HG02870 (cell line): Measurements from ENCODE around the gene CCDC7.
"Not testable (repeated sequence)": the region's sequence is repeated elsewhere in the genome, so short reads cannot be mapped to it uniquely, and the experiment has no call there.

Source experiments
- ATAC-seq: cut with Tn5 transposase; IDR thresholded peaks from one replicate; pipeline ENCODE4 v1.9.1; 2021; ENCODE audit warnings: mild to moderate bottlenecking, moderate library complexity; ENCODE audit not compliant: unreplicated experiment

CCDC7 gene

DNA sequence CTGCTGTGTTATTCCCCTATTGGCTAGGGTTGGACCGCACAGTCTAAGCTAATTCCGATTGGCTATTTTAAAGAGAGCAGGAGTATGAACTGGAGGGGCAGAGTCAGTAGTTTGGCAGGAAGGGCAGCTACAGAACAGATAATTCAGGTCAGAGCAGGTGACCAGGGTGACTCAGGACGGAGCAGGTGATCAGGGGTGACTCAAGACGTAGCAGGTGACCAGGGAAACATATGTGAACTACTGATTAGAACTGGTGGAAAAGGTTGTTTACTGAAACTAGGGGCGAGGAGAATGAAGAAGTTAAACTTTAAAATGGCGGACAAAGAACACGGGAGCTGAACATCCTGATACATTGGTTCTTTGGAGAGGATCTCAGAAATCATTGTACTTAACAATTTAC lies 102.3 kb downstream of the CCDC7 start:
- ATAC-seq: no peak

DNA sequence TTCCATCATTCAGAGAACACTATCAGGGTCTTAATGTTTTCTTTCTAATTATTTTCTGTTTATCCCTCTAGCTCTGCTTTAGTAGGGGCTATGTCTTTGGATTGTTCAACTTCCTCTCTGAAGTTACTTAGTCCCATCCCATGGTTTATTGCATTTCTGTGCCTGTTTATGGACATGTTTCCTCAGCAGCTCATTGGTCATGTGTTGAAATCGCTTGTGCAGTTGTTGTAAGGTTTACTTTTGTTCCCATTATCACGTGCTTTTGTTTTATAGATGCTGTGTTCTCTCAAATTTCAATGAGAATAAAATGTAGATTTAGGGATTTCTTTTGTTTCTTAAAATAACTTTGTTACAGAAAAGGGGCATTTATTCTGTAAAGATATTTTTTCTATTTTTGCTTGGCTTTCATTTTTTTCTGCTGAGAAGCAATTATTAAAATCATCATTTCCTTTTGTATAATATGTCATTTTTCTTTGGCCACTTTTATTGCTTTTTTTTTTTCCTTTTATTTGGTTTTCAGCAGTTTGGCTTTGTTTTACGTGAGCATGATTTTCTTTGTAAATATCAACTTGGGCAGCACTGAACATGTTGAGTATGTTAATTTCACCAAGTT lies 110.9 kb downstream of the CCDC7 start:
- no peak for ATAC-seq

DNA sequence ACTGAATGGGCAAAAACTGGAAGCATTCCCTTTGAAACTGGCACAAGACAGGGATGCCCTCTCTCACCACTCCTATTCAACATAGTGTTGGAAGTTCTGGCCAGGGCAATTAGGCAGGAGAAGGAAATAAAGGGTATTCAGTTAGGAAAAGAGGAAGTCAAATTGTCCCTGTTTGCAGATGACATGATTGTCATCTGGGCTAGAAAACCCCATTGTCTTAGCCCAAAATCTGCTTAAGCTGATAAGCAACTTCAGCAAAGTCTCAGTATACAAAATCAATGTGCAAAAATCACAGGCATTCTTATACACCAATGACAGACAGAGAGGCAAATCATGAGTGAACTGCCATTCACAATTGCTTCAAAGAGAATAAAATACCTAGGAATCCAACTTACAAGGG lies 116.8 kb downstream of the CCDC7 start:
- ATAC-seq: not testable (repeated sequence)

DNA sequence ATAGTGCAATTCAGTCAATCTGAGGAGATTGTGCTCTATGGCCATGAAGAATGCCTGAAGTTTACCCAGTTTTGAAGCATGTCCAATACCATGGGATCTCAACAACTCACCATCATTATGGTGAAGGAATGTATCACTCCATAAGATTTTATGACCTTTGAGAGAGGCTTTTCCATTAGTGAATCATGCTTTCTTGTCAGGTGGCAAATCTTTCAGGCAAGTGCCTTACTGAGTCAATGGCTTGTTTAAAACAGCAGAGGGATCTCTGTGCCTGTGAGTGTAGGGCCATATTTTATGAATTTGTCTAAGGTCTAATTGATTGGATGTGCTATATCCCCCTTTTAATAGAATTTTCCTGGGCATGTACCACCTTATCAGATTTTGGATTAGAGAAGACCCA lies 131.5 kb downstream of the CCDC7 start:
- no peak for ATAC-seq

DNA sequence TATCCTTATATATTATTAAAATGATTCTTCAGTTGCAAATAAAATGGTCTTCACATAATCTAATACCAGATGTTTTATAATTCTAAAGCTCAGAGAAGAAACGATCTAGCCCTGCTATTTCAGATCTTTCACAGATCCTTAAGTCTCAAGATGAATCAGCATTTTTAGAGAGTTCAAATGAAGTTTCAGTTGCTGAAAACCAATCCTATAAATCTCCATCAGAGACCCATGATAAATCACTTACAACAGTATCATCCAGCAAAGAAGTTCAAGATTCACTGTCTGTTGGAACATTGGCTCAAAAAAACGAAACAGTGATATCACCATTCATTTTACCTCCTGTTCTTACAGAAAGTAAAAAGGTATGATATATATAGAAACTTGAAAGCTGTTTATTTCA lies 137.0 kb downstream of the CCDC7 start:
- no peak for ATAC-seq

DNA sequence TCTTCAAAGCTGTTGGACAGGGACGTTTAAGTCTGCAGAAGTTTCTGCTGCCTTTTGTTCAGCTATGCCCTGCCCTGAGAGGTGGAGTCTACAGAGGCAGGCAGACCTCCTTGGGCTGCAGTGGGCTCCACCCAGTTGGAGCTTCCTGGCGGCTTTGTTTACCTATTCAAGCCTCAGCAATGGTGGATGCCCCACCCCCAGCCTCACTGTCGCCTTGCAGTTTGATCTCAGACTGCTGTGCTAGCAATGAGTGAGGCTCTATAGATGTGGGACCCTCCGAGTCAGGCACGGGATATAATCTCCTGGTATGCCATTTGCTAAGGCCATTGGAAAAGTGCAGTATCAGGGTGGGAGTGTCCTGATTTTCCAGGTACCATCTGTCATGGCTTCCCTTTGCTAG lies 152.1 kb downstream of the CCDC7 start:
- ATAC-seq: not testable (repeated sequence)

DNA sequence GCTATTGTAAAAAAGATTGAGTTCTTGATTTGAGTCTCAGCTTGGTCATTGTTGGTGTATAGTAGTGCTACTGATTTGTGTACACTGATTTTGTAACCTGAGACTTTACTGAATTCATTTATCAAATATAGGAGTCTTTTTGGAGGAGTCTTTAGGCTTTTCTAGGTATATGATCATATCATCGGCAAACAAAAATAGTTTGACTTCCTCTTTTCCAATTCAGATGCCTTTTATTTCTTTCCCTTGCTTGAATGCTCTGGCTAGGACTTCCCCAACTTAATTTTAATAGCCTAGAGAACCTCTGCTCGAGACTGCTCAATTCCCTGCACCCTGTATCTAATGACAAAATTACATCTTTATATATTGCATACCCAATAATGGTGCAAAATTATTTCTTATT lies 154.4 kb downstream of the CCDC7 start:
- ATAC-seq: no peak

DNA sequence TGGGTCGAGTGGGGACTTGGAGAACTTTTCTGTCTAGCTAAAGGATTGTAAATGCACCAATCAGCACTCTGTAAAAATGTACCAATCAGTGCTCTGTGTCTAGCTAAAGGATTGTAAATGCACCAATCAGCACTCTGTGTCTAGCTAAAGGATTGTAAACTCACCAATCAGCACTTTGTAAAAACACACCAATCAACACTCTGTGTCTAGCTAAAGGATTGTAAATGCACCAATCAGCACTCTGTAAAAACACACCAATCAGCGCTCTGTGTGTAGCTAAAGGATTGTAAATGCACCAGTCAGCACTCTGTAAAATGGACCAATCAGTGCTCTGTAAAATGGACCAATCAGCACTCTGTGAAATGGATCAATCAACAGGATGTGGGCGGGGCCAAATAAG lies 155.6 kb downstream of the CCDC7 start:
- not testable (repeated sequence) for ATAC-seq

DNA sequence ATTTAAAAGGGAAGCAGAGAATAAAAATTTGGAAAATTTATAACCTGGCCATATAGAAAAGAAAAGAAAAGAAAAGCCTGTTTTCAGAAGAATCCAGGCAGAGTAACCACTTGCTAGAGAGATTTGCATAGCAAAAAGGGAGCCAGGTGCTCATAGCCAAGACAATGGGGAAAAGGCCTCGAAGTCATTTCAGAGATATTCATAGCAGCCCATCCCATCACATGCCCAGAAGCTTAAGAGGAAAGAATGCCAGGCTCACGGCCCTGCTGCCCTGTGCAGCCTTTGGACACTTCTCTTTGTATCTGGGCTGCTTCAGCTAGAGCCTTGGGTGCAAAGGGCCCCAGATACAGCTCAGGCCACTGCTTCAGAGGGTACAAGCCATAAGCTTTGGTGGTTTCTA lies 159.8 kb downstream of the CCDC7 start:
- ATAC-seq: no peak

DNA sequence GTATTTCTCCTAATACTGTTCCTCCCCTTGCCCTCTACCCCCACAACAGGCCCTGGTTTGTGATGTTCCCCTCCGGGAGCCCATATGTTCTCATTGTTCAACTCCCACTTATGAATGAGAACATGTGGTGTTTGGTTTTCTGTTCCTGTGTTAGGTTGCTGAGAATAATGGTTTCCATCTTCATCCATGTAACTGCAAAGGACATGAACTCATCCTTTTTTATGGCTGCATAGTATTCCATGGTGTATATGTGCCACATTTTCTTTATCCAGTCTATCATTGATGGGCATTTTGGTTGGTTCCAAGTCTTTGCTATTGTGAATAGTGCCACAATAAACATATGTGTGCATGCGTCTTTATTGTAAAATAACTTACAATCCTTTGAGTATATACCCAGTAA lies 164.6 kb downstream of the CCDC7 start:
- not testable (repeated sequence) for ATAC-seq

DNA sequence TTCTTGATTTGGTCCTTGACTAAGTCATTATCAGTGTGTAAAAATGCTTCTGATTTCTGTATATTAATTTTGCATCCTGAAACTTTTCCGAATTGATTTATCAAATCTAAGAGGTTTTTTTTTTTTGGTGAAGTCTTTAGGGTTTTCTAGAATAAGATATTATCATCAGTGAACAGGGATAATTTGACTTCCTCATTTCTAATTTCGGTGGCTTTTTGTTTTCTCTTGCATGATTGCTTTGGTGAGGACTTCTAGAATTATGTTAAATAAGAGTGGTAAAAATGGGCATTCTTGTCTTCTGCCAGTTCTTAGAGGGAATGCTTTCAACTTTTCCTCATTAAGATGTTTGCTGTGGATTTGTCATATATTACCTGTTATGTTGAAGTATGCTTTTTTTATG lies 170.5 kb downstream of the CCDC7 start:
- ATAC-seq: no peak

DNA sequence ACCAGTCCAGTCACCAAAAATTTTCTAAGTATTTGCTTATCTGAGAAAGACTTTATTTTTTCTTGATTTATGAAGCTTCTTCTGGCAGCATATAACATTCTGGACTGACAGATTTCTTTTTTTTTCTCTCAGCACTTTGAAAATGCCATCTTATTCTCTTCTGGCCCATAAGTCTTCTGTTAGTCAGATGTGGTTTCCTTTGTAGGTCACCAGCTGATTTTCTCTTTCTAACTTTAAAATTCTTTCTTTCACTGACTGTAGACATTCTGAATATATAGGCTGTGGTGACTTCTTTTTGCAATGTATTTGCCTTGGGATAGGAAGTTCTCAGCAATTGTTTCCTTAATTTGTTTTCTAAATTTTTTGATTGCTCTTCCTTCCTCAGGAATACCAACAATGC lies 172.5 kb downstream of the CCDC7 start:
- ATAC-seq: no peak

DNA sequence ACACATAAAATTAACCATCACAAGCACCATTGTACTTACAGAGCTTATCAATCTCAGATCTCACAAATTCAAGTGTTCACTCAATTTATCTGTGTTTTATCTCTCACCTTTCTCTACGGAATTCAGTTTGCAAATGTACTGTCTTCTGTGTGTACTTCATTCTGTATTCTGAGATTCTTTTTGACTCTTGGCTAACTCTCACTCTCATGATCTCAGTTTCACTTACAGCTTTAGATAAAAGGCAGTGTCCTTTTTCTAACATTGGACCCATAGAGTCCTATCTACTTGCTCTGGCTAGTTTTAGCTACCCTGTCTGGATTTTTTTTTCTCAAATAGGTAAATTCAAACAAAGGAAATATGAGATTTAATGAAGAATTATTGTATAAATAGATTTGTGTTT lies 176.0 kb downstream of the CCDC7 start:
- no peak for ATAC-seq

DNA sequence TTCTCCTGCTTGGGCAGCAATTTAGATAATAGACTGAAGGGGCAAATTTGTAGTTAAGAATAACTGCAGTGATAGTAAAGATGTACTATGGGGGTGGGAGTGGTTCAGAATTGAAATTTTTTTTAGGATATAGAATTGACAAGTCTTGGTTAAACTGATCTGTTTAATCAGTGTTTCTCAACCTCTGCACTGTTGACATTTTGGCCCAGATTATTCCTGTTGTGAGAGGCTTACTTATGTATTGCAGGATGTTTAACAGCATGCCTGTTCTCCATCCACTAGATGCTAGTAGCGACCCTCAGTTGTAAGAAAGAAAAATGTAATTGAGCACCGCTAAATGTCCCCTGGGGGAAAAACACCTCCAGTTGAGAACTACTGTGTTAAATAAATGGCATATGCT lies 176.5 kb downstream of the CCDC7 start:
- no peak for ATAC-seq

DNA sequence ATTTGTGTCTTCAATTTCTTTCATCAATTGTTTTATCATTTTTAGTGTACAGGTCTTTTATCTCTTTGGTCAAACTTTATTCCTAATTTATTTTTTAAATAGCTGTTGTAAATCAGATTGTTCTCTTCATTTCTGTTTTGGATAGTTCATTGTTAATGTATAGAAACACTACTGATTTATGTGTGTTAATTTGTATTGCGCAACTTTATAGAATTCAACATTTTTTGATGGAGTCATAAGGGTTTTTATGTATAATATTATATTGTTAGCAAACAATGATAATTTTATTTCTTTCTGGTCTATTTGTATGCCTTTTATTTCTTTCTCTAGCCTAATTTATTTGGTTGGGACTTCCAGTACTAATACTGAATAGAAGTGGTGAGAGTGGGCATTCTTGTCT lies 181.2 kb downstream of the CCDC7 start:
- ATAC-seq: no peak

DNA sequence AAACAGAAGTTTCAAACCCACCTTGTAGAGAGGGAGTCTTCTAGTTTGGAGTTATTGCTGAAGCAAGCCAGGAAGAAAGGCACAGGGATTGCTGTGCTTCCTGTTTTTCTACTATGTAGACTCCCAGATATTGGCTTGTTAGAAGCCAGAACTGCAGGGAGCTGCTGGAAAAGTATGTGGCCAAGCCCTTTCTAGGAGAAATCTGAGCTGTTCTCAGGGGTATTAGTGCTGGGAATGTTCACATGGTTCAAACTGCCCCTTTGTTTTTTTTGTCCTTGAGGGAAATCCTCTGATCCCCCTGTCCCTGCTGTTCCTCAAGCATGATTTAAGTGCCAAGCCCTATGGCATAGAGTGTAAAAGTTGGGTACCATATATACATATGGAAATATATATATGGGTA lies 184.0 kb downstream of the CCDC7 start:
- no peak for ATAC-seq

DNA sequence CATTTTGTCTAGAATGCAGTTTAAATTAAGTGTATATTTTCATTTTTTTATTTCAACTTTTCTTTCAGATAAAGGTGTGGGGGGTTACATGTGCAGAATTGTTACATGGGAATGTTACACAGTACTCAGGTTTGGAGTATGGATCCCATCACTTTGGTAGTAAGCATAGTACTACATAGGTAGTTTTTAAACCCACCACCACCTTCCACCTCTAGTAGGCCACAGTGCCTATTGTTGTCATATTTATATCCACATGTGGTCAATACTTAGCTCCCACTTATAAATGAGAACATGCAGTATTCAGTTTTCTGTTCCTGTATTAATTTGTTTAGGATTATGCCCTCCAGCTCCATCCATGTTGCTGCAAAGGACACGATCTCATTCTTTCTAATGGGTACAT lies 200.6 kb downstream of the CCDC7 start:
- no peak for ATAC-seq

DNA sequence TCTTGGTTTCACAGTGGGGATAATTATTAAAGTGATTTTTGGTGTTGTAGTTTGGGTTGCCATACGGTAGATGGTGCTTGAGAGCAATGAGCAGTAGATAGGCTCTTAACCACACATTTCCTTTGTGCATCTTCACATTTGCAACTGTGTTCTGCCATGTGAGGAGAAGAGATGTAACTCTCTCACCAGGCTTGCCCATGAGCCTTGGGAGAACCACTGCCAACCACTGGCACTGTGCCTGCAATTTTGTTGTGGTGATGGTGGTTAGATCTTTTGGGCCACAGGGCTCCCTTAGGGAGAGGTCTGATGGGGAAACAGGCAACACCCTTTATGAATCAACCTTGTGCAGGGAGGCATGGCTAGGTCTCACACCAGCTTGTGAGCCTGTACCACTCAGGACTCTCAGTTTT lies 204.3 kb downstream of the CCDC7 start:
- no peak for ATAC-seq

DNA sequence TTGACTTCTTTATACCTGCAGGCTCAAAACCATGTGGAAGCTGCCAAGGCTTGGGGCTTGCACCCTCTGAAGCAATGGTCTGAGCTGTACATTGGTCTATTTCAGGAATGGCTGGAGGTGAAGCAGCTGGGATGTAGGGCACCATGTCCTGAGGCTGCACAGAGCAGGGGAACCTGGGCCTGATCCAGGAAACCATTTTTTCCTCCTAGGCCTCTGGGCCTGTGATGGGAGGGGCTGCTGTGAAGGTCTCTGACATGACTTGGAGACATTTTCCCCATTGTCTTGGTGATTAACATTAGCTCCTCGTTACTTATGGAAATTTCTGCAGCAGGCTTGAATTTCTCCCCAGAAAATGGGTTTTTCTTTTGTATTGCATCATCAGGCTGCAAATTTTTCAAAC lies 211.5 kb downstream of the CCDC7 start:
- ATAC-seq: not testable (repeated sequence)

DNA sequence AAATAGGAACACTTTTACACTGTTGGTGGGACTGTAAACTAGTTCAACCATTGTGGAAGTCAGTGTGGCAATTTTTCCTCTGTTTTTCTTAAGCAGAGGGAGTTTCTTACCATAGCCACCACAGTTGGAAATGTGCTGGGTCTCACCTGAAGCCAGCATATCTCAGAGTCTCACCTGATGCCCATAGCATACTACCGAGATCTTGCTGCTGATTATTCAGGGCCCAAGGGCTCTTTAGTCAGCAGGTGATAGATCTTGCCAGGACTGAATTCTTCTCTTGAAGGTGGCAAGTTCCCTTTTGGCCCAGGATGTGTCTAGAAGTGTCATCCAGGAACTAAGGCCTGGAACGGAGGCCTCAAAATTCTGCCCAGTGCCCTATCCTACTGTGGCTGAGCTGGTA lies 215.4 kb downstream of the CCDC7 start:
- no peak for ATAC-seq

DNA sequence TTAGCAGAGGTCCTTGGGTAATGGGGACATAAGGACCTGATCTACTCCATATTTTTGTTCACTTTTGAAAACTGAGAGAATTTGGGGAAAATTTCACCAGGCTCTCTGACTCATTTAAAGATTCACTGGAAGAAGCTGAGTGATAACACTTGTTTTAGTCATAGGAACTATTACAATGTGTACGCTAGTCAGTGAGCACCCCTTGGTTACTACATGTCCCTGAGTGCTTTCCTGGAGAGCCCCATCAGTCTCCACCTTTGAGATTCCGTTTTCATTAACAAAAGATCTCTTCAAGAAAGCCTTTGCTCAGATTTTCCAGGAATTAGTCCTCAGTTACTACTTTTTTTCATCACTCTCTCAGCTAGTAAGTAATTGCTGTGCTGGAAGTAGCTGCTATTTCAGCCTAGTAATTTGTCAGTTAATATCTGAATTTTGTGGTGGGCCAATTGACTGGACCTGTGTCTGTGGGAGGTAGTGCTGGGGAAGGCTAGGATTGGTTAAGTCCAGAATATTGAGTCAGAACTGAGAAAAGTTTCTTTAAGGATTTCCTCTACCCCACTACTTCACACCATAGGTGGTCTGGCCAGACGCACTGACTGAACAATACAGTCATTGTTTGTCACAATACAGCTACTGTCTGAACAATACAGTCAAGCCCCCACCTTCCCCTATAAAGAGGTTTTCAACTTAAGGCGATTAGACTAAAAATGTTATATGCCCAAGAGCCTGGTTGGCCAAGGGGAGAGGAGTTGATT lies 235.0 kb downstream of the CCDC7 start:
- no peak for ATAC-seq

DNA sequence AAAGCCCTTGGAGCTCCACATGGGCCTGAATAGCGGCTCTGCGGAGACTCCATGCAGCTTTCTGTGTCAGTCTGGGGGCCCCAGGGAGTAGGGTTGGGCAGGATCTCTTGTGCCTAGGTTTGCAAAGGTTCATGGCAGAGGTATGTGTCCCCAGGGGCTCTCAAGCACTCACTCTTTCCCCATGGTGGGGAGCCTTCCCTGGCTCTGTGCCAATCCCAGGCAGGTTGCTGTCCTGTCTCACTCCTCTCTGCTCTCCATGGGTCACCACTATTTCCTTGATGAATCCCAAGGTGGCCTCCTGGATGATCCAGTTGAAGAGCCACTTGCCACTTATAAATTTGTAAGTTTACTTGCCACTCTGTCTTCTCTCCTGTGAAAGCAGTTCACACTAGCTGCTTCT lies 238.4 kb downstream of the CCDC7 start:
- no peak for ATAC-seq

DNA sequence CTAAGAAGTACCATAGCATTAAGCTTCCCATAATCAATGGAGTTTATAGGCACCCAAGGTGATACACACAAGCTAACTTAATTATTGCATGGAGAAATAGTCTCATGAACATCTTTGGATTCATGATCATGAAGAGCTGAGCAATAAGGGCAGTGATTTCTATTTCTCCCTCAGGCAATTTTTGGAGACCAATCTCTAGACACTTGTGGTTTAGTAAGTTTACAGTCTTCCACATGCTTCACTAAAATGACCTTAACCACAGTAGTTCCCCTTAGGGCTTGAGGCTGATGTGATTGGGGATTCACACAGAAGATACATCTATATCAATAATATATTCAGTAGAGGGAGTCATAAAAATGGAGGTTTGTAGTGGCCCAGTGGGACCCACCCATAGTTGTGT lies 241.2 kb downstream of the CCDC7 start:
- no peak for ATAC-seq
